Thymus (tissue), 11 donors: ENCODE measurements around the gene CIITA. TPM values are rescaled to one million over a fixed set of nuclear protein-coding genes. Genes with fewer than 3 reads are reported as not detected.
"Not testable (repeated sequence)": the region's sequence is repeated elsewhere in the genome, so short reads cannot be mapped to it uniquely, and the experiment has no call there.

ENCODE experiments used
- DNase-seq, 9 donors: peaks; one replicate each; pipeline ENCODE4 v3.0.0-alpha.2; 2013; ENCODE audit warnings: low spot score in 9 of 9, low read depth in 6 of 9, missing footprints in 1 of 9
- H3K27ac ChIP-seq, 2 donors: one replicate each; pipeline ENCODE4 v1.5.1; 2013; ENCODE audit warnings: control low read depth in 1 of 2, low read depth in 1 of 2, low read length in 1 of 2, mild to moderate bottlenecking in 1 of 2, moderate library complexity in 1 of 2
- H3K27me3 ChIP-seq, 2 donors: one replicate each; pipeline ENCODE4 v1.5.1; 2013; ENCODE audit warnings: low read length in 1 of 2; ENCODE audit not compliant: control insufficient read depth in 2 of 2, insufficient read depth in 1 of 2
- H3K36me3 ChIP-seq, 2 donors: one replicate each; pipeline ENCODE4 v1.5.1; 2013; ENCODE audit warnings: low read length in 1 of 2, mild to moderate bottlenecking in 1 of 2, moderate library complexity in 1 of 2; ENCODE audit not compliant: control insufficient read depth in 2 of 2, insufficient read depth in 2 of 2
- H3K4me1 ChIP-seq, 2 donors: one replicate each; pipeline ENCODE4 v1.5.1; 2013; ENCODE audit warnings: low read length in 2 of 2; ENCODE audit not compliant: control insufficient read depth in 2 of 2, insufficient read depth in 2 of 2
- H3K4me3 ChIP-seq, 2 donors: one replicate each; pipeline ENCODE4 v1.5.1; 2013; ENCODE audit warnings: low read length in 2 of 2, control low read depth in 1 of 2, mild to moderate bottlenecking in 1 of 2
- H3K9me3 ChIP-seq, 2 donors: one replicate each; pipeline ENCODE4 v1.5.1; 2013; ENCODE audit warnings: low read length in 1 of 2, mild to moderate bottlenecking in 1 of 2; ENCODE audit not compliant: control insufficient read depth in 2 of 2, insufficient read depth in 1 of 2
- WGBS: extraction: QIAGEN DNeasy Blood & Tissue Kit; methylation state at CpG from one replicate; pipeline ENCODE4 v1.1.7; 2013; 5-methylcytosine and 5-hydroxymethylcytosine counted together
- polyA plus RNA-seq: library from polyadenylated mRNA; stranded (reverse); fragments of 200-250 nt; gene quantifications from one replicate; pipeline ENCODE4 v1.2.3, GENCODE V29; 2013
- total RNA-seq: library from RNA; stranded (reverse); fragments of 120-200 nt; gene quantifications from one replicate; pipeline ENCODE4 v1.2.4, GENCODE V29; 2013
- donor health status: healthy.

Gene CIITA
- total and polyA plus RNA-seq, 2 donors = 16.7 to 32.8 TPM

DNA sequence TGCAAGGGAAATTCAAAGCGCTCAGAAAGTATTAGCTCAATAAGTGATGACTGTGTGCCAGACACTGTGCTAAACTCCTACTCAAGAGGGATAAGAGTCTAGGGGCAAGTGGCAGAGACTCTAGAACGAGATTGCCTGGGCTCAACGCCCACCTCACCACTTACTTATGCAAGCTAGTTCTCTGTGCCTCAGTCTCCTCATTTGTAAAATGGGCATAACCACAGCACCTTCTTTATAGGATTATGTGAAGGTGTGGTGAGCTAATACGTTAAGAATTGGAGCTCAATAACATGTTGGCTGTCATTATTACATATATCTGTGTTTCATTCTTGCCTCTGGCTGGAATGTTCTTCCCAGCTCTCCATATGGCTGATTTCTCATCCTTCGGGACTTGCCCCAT lies 49.9 kb downstream of the CIITA start:
- Histone ChIP-seq H3K27ac (no peak overlapping the region), H3K27me3 (no peaks in the 10 kb centered on the region), H3K4me3 (no peak overlapping the region), H3K4me1 (peaks cover 0 to 2% of the 10 kb centered on the region in 2 donors), H3K36me3 (peaks cover 36 to 55% of the 10 kb centered on the region in 2 donors), H3K9me3 (no peaks in the 10 kb centered on the region)
- no peak for DNase-seq
- 97% methylated on average over 5 of the region's 5 CpGs for WGBS

DNA sequence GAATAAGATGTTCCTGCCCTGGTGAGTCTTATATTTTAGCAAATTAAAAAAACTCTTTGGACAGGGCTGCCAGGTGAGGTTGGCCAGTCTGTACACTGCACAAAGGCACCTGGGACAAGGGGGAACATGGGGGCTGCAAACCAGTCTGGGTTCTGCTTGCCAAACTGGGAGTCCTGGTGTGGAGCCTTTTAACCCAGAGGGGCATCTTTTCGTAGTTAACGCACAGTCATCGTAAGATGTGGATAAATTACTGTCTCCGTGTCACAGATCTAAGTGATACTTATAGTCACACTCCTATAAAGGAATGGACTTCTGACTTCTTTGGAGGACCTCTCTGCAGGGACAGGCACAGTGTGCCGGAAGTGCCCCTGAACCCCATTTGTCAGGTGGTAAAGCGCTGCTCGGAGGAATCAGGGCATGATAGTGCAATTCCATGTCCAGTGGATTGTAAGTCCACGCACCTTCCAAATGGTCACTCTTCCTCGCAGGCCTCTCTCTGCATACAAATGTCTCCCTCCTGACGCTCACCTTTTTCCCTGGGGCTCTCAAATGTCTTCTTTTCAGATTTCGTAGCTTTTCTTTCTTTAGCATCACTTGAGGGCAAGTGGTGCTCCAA lies 50.6 kb downstream of the CIITA start:
- Histone ChIP-seq H3K27me3 (no peaks in the 10 kb centered on the region), H3K4me3 (no peak overlapping the region), H3K36me3 (peaks cover 33 to 60% of the 10 kb centered on the region in 2 donors), H3K9me3 (no peaks in the 10 kb centered on the region), H3K4me1 (peaks cover 0 to 2% of the 10 kb centered on the region in 2 donors), H3K27ac (no peak overlapping the region)
- WGBS = 98% methylated on average over 11 of the region's 11 CpGs
- DNase-seq = no peak

DNA sequence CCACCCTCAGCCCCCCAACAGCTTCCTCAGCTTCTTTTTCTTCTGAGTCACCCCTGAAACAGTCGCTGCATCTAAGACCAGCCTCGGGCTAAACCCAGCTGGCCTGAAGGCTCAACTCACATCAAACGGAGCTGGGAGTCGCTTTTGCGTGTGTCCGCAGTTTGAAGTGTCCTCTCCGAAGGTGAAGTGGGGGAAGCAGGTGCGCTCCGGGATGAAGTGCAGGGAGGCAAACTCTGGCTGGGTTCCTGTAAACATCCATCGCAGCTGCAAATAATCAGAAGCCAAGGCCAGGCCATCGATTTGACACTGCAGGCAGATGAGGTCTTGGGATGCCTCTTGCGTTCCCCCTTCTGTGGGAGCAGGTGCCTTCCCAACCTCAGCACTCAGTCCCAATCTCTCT lies 52.1 kb downstream of the CIITA start:
- WGBS = 97% methylated on average over 12 of the region's 12 CpGs
- H3K4me3 ChIP-seq, H3K27ac ChIP-seq, H3K4me1 ChIP-seq, DNase-seq, H3K27me3 ChIP-seq, H3K9me3 ChIP-seq: not testable (repeated sequence)
- peaks cover 37 to 63% of the 10 kb centered on the region in 2 donors for H3K36me3 ChIP-seq

DNA sequence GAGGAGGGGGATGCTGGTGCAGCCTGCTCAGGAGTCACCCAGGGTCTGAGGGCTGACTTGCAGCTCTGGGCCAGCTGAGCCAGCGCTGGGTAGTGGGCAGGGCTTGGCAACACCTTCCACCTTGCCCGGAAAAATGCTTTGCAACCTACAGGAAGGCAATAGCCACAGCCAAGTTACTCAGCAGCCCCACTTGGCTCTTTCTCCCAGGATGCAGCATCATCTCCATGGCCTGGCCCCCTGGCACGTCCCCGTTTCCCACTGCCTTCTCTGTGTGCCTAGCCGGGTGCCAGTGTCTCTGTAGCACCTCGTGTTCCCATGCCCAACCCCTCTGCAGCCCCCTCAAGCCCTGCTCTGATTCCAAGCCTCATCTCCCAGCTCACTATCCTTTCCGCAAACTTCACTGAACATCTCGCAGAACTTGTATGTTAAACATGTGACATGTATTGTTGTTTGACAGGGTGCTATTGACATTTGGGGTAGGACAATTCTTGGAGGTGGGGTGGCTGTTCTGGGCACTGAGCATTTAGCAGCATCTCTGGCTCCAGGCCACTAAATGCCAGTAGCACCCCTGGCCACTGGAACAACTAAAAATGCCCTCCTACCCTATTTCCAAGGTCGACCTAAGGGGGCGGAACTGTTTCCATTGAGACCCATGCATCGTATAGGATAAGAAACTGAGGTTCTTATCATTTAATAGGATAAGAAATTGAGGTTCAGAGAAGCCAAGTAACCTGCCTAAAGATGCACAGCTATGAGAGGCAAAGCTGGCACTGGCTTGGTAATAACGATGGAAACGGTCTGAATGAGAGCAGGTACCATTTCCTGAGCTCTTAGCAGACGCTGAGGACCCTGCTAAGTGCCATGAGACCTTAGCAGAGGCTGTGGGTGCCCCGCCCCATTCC lies 53.1 kb downstream of the CIITA start:
- Histone ChIP-seq H3K27ac (no peak overlapping the region), H3K27me3 (no peaks in the 10 kb centered on the region), H3K4me1 (peaks cover 0 to 2% of the 10 kb centered on the region in 2 donors), H3K36me3 (peaks cover 36 to 61% of the 10 kb centered on the region in 2 donors), H3K9me3 (no peaks in the 10 kb centered on the region), H3K4me3 (no peak overlapping the region)
- DNase-seq = no peak
- WGBS = 74% methylated on average over 15 of the region's 15 CpGs

DNA sequence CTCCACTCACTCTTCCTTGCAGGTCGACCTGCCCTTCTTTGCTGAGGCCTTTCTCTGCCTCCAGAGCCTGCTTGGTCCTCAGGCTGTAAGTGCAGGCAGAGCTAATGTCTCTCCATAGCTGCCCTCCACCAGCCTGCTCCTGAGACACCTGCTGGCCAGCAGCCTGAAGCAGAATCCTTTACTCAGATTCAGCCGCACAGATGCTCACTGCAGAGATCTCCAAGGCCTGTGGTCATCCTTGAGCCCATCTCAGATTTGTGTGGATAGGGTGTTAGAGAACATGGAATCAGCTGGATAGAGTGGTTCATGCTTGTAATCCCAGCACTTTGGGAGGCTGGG lies 53.7 kb downstream of the CIITA start:
- peaks cover 0 to 2% of the 10 kb centered on the region in 2 donors for H3K4me1 ChIP-seq
- H3K4me3 ChIP-seq = no peak overlapping the region
- H3K27ac ChIP-seq = no peak overlapping the region

DNA sequence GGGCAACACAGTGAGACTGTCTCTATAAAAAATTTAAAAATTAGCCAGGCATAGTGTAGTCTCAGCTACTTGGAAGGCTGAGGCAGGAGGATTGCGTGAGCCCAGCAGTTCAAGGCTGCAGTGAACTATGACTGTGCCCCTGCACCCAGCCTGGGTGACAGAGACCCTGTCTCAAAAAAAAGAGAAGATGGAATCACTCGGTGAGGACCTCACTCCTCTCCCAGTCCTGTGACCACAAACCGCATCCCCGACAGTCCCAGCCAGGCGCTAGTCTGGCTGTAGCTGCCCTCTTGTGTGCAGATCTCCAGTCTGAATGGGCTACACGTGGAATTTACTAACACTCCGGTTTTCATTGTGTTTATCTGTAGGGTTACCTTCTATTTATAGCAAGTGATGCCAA lies 54.1 kb downstream of the CIITA start:
- 65% methylated on average over 7 of the region's 7 CpGs for WGBS
- Histone ChIP-seq H3K36me3 (peaks cover 33 to 53% of the 10 kb centered on the region in 2 donors), H3K27me3 (no peaks in the 10 kb centered on the region), H3K9me3 (no peaks in the 10 kb centered on the region), H3K27ac (no peak overlapping the region), H3K4me1 (peaks cover 0 to 2% of the 10 kb centered on the region in 2 donors), H3K4me3 (no peak overlapping the region)
- no peak for DNase-seq

More for the DNA sequence above, 53.7 kb downstream of the CIITA start:
- H3K36me3 ChIP-seq = peaks cover 35 to 57% of the 10 kb centered on the region in 2 donors
- no peaks in the 10 kb centered on the region for H3K9me3 ChIP-seq
- DNase-seq = no peak
- 73% methylated on average over 2 of the region's 2 CpGs for WGBS
- no peaks in the 10 kb centered on the region for H3K27me3 ChIP-seq

DNA sequence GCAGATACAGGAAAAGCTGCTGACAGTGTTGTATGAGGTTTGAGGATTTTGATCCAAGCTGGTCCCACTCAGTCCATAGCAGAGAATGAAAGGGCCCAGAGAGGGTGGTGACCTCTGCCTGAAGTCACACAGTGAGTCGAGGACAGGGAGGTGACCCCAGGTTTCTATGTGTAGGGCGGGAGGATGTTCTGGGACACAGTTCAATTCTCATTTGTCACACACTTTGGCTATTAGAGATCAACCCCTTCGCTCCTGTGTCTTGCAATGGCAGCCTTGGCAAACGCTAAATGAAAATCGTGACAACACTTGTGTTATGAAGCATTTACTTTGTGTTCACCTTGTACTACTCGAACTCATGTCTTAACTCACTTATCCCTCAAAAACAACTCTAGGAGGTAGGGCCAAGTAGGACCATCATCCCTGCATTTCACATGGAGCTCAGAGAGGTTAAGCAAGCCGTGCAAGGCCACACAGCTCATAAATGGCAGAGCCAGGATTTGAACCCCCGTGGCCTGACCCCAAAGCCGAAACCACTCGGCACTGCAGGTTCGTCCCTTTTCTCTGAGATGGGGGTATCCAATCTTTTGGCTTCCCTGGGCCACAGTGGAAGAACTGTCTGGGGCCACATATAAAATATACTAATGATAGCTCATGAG lies 55.1 kb downstream of the CIITA start:
- WGBS = 97% methylated on average over 11 of the region's 11 CpGs
- Histone ChIP-seq H3K27ac (no peak overlapping the region), H3K27me3 (no peaks in the 10 kb centered on the region), H3K9me3 (no peaks in the 10 kb centered on the region), H3K4me1 (peaks cover 2 to 6% of the 10 kb centered on the region in 2 donors), H3K36me3 (peaks cover 33 to 48% of the 10 kb centered on the region in 2 donors), H3K4me3 (no peak overlapping the region)
- DNase-seq = no peak

DNA sequence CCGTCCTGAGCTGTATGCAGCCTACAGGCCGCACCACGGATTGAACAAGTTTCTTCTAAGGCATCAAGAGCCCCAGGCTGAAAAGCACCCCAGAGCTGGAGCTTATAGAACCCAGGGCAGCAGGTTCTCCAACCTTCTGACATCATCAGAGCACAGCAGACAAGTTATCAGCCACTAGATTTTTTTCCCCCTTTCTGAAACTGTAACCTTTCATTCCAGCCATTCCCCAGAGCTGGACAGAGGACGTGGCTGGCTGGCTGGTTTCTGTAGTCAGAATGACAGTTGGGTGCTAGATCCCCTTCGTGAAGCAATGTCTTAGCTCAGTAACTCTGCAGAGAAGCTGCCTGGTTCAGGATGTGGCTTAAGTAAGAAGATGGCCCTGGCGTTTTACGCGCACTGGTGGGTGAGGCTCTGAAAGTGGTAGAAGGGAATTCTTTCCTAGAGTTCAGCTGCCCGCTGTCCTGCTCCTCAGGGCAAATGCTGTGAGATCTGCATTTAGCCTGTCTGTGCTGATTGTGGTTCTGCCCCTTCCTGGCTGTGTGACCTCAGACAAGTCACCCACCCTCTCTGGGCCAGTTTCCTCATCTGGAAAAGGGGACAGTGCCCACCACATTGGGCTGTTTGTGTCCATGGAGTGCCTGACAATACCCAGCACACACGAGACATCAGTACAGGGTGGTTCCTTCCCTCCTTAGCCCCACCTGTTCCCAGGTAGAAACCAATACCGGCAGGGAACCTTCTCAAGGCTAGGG lies 56.1 kb downstream of the CIITA start:
- no peak overlapping the region for H3K4me3 ChIP-seq
- peaks cover 29 to 40% of the 10 kb centered on the region in 2 donors for H3K36me3 ChIP-seq
- H3K27ac ChIP-seq = no peak overlapping the region
- no peaks in the 10 kb centered on the region for H3K27me3 ChIP-seq
- no peaks in the 10 kb centered on the region for H3K9me3 ChIP-seq
- peaks cover 10 to 16% of the 10 kb centered on the region in 2 donors for H3K4me1 ChIP-seq
- 95% methylated on average over 11 of the region's 11 CpGs for WGBS
- no peak for DNase-seq
